Measurements from ENCODE around the gene DGKQ.

GRCh38 chr4:999882-1000425, 26.6 kb upstream of the DGKQ start:
- TF ChIP-seq TAF1 (IDR thresholded peaks at IDR 0.05; ENCODE audit: borderline replicate concordance, insufficient read depth, low read length) = no peak
- no peak for TF ChIP-seq REST (IDR thresholded peaks at IDR 0.05; ENCODE audit: insufficient read depth in 1 of 2, low read depth in 2 of 2, low read length in 2 of 2)
- no peak for TF ChIP-seq POLR2AphosphoS5 (IDR thresholded peaks at IDR 0.05; ENCODE audit: low read depth, low read length)
